IPS DF 6.9 (cell line): ENCODE results near the gene NR2E1.

Source experiments
- DNase-seq: peaks from one replicate; pipeline ENCODE4 v3.0.0-alpha.2; 2013; ENCODE audit warnings: low read depth, low spot score
- H3K27ac ChIP-seq: one replicate; pipeline ENCODE4 v1.5.1; 2013; ENCODE audit warnings: low read length, control low read depth
- H3K27me3 ChIP-seq: 2 replicates; pipeline ENCODE4 v1.6.1; 2013; ENCODE audit warnings: mild to moderate bottlenecking, low read length; ENCODE audit not compliant: control insufficient read depth, insufficient read depth
- H3K36me3 ChIP-seq: 2 replicates; pipeline ENCODE4 v1.6.1; 2013; ENCODE audit warnings: low read length; ENCODE audit not compliant: control insufficient read depth, insufficient read depth
- H3K4me1 ChIP-seq: 2 replicates; pipeline ENCODE4 v1.6.1; 2013; ENCODE audit warnings: low read length; ENCODE audit not compliant: control insufficient read depth, insufficient read depth
- H3K4me3 ChIP-seq: 2 replicates; pipeline ENCODE4 v1.5.1; 2013; ENCODE audit warnings: mild to moderate bottlenecking, low read length
- H3K9me3 ChIP-seq: 2 replicates; pipeline ENCODE4 v1.6.1; 2013; ENCODE audit warnings: low read length, inconsistent platforms; ENCODE audit not compliant: control insufficient read depth, insufficient read depth
- WGBS: extraction: QIAGEN DNeasy Blood & Tissue Kit; methylation state at CpG from one replicate; pipeline ENCODE4 v1.1.7; 2013; ENCODE audit warnings: mixed read lengths, missing lambda C conversion rate; ENCODE audit not compliant: insufficient read length, insufficient coverage; 5-methylcytosine and 5-hydroxymethylcytosine counted together

Gene NR2E1

DNA sequence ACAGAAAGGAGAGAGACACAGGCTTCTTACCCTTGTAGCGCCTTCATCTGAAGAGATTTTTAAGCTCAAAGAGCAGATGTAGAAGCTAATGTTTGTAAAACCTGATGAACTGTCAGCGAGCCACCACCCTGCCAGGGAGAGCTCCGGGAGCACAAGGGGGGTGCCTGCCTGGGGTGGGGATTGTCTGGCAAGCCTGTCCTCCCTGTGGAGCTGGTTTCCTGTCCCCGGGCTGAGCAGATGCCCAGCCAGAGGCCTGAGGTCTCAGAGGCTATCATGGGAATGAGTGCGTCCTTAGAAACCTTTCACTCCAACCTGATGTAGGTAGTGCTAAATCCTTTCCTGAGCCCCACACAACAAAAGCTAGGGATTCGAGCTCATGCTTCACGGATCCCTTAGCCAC is 41.9 kb upstream of the NR2E1 start:
- no peaks in the 10 kb centered on the region for H3K36me3 ChIP-seq
- no peaks in the 10 kb centered on the region for H3K9me3 ChIP-seq
- WGBS, result no CpG with 5 or more reads among the region's 7 CpGs
- H3K4me1 ChIP-seq, result peaks cover 11% of the 10 kb centered on the region
- DNase-seq, result no peak
- H3K27ac ChIP-seq, result no peak overlapping the region
- peaks cover 62% of the 10 kb centered on the region for H3K27me3 ChIP-seq
- H3K4me3 ChIP-seq, result no peak overlapping the region

- Histone ChIP-seq H3K27me3 (peaks cover 48% of the 10 kb centered on the region), H3K36me3 (no peaks in the 10 kb centered on the region), H3K4me3 (no peak overlapping the region), H3K27ac (no peak overlapping the region), H3K4me1 (peaks cover 7% of the 10 kb centered on the region), H3K9me3 (no peaks in the 10 kb centered on the region)
- DNase-seq, result no peak
- WGBS, result no CpG with 5 or more reads among the region's 1 CpG
These were observed 38.8 kb upstream of the NR2E1 start for GRCh38 chr6:108127056-108127455.

DNA sequence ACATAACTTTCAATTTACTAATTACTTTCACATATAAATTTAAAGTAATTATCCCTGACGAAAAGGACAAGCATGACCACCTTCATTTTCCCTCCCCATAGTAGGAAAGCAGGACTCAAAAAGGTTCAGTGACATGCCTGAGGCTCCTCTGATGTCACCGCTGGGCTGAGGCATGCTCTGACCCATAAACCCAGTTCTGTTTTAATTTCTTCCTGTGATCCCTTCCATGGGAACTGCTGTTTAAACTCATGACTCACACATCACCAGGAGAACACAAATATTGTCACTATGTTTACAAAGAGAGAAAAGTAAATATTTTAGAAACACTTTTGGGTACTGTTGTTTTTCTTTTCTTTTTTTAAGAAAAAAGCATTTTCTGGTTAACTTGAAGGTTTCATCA is 38.0 kb upstream of the NR2E1 start:
- peaks cover 48% of the 10 kb centered on the region for H3K27me3 ChIP-seq
- no peaks in the 10 kb centered on the region for H3K36me3 ChIP-seq
- H3K4me3 ChIP-seq, result no peak overlapping the region
- no peak for DNase-seq
- H3K4me1 ChIP-seq, result peaks cover 7% of the 10 kb centered on the region
- no peak overlapping the region for H3K27ac ChIP-seq
- H3K9me3 ChIP-seq, result no peaks in the 10 kb centered on the region
- 100% methylated on average over 1 of the region's 2 CpGs for WGBS

GRCh38 chr6:108130262-108130661 is 35.6 kb upstream of the NR2E1 start:
- no peak for DNase-seq
- Histone ChIP-seq H3K9me3 (no peaks in the 10 kb centered on the region), H3K4me1 (no peaks in the 10 kb centered on the region), H3K4me3 (no peak overlapping the region), H3K27me3 (peaks cover 38% of the 10 kb centered on the region), H3K27ac (no peak overlapping the region), H3K36me3 (no peaks in the 10 kb centered on the region)

- Histone ChIP-seq H3K36me3 (no peaks in the 10 kb centered on the region), H3K4me3 (no peak overlapping the region), H3K27ac (no peak overlapping the region), H3K4me1 (no peaks in the 10 kb centered on the region), H3K27me3 (peaks cover 35% of the 10 kb centered on the region), H3K9me3 (no peaks in the 10 kb centered on the region)
- no CpG with 5 or more reads among the region's 4 CpGs for WGBS
- DNase-seq, result no peak
These were observed 33.0 kb upstream of the NR2E1 start for GRCh38 chr6:108132863-108133262.

DNA sequence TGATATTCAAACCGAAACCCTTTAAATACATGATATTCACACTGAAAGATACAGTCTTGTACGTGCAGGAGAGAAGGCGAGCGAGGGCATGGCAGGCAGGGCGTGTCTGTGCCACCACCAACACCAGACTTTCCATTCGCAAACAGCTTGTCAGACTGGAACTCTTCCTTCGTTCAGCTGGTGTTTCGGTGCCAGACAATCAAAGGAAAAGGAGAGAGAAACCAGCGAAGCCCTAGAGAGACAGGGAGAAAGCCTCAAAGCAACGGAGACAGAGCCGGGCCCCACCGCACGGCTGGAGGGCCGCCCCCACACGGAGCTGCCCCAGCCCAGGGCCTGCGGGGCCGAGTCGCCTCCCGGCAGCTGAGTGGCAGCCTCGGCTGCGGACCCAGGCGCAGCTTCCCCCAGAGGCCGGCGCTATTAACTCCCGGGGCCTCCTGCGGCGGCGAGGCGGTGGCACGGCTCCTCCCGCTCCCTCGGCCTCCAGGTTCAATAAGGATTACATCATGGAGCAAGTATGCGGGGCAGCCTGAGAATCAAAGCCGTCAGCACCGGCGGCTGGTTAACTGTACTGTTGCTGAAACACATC is 32.1 kb upstream of the NR2E1 start:
- no CpG with 5 or more reads among the region's 36 CpGs for WGBS
- peaks cover 35% of the 10 kb centered on the region for H3K27me3 ChIP-seq
- no peaks in the 10 kb centered on the region for H3K9me3 ChIP-seq
- H3K4me1 ChIP-seq, result no peaks in the 10 kb centered on the region
- no peak for DNase-seq
- H3K4me3 ChIP-seq, result no peak overlapping the region; the same call in 1 of the 2 replicates
- no peak overlapping the region for H3K27ac ChIP-seq
- H3K36me3 ChIP-seq, result no peaks in the 10 kb centered on the region

GRCh38 chr6:108134213-108134970 is 31.4 kb upstream of the NR2E1 start:
- Histone ChIP-seq H3K27me3 (peaks cover 33% of the 10 kb centered on the region), H3K27ac (no peak overlapping the region), H3K4me1 (no peaks in the 10 kb centered on the region), H3K36me3 (no peaks in the 10 kb centered on the region), H3K9me3 (no peaks in the 10 kb centered on the region), H3K4me3 (no peak overlapping the region)
- no peak for DNase-seq
- WGBS, result no CpG with 5 or more reads among the region's 18 CpGs

DNA sequence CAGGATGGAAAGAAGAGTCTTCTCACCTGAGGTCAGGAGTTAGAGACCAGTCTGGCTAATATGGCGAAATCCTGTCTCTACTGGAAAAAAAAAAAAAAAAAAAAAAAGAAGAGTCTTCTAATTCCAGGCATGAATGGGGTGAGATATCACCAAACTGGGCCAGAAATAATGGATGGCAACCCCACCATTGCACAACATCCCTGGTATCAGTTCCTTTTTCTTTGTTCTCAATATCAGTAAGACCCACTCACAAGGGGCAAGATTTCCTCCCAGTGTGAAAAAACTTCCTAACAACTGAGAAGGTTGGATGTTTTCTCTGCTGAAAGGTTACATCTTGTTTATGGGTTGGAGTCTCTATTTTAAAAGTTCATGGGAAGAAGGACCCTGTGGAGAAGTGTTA is 23.6 kb upstream of the NR2E1 start:
- no peak overlapping the region for H3K27ac ChIP-seq
- no peak for DNase-seq
- no peaks in the 10 kb centered on the region; the same call in 1 of the 2 replicates for H3K27me3 ChIP-seq
- H3K4me1 ChIP-seq, result no peaks in the 10 kb centered on the region
- H3K36me3 ChIP-seq, result no peaks in the 10 kb centered on the region
- H3K9me3 ChIP-seq, result no peaks in the 10 kb centered on the region
- no CpG with 5 or more reads among the region's 1 CpG for WGBS
- H3K4me3 ChIP-seq, result no peak overlapping the region

DNA sequence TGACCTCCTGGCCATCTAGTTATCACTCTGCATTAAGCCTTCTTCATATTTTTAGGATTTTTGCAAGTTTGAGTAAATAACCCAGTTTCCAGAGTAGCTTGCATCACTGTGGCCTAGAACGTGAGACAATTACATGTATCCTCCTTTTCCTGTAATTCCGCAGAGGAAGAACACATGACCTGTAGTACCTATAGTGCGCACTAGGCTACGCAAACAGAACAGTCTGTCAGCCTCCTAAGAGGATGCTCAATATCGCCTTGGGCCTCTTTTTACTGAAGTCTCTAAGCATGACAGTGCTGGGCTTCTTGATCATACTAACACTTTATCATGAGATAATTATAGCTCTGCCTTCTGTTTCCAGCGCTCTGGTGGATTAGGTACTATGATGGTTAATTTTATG is 20.2 kb upstream of the NR2E1 start:
- no peak for DNase-seq
- H3K4me3 ChIP-seq, result no peak overlapping the region
- H3K27ac ChIP-seq, result no peak overlapping the region
- no peaks in the 10 kb centered on the region for H3K4me1 ChIP-seq
- WGBS, result no CpG with 5 or more reads among the region's 6 CpGs
- no peaks in the 10 kb centered on the region; the same call in 1 of the 2 replicates for H3K27me3 ChIP-seq
- H3K36me3 ChIP-seq, result no peaks in the 10 kb centered on the region
- H3K9me3 ChIP-seq, result no peaks in the 10 kb centered on the region

DNA sequence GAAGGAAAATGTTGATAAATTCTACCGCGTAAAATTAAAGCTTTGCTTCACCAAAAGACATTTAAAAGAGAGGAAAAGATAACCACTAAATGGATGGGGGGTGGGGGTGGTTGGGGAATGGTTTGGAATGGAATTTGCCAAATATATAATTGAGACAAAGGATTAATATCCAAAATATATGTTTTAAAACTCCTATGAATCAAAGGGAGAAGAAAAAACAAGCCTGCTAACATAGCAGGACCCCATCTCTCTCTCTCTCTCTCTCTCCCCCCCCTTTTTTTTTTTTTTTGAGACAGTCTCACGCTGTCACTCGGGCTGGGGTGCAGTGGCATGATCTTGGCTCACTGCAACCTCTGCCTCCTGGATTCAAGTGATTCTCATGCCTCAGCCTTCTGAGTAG is 13.4 kb upstream of the NR2E1 start:
- DNase-seq, result no peak
- Histone ChIP-seq H3K4me3 (no peak overlapping the region), H3K9me3 (no peaks in the 10 kb centered on the region), H3K27me3 (peaks cover 22% of the 10 kb centered on the region), H3K4me1 (peaks cover 1% of the 10 kb centered on the region), H3K36me3 (no peaks in the 10 kb centered on the region), H3K27ac (no peak overlapping the region)
- no CpG with 5 or more reads among the region's 4 CpGs for WGBS
